DOHH2 (cell line): ENCODE measurements around the gene APAF1.

Experiments used
- H3F3A ChIP-seq: fragments of 200-600 bp; sonication (generic), shearing (Covaris generic); 2 replicates; pipeline ENCODE4 v1.6.0; 2016; ENCODE audit warnings: antibody characterized with exemption, mild to moderate bottlenecking; ENCODE audit not compliant: control insufficient read depth, insufficient read depth
- H3K27ac ChIP-seq: fragments of 200-600 bp; sonication (generic); 2 replicates; pipeline ENCODE4 v1.5.1; 2014; ENCODE audit warnings: low read depth, mild to moderate bottlenecking, low read length, moderate library complexity
- H3K27me3 ChIP-seq: fragments of 200-600 bp; sonication (generic); 2 replicates; pipeline ENCODE4 v1.6.1; 2014; ENCODE audit warnings: mild to moderate bottlenecking, low read length, mixed read lengths; ENCODE audit not compliant: control insufficient read depth
- H3K36me3 ChIP-seq: fragments of 200-600 bp; sonication (generic); 2 replicates; pipeline ENCODE4 v1.6.1; 2014; ENCODE audit warnings: mild to moderate bottlenecking, low read length, moderate library complexity, mixed read lengths; ENCODE audit not compliant: control insufficient read depth
- H3K4me1 ChIP-seq: fragments of 200-600 bp; sonication (generic); 2 replicates; pipeline ENCODE4 v1.6.1; 2014; ENCODE audit warnings: mild to moderate bottlenecking, low read length, mixed read lengths; ENCODE audit not compliant: control insufficient read depth
- H3K4me2 ChIP-seq: fragments of 200-600 bp; sonication (generic); 2 replicates; pipeline ENCODE4 v1.6.0; 2014; ENCODE audit warnings: mild to moderate bottlenecking, low read length, moderate library complexity
- H3K4me3 ChIP-seq: fragments of 200-600 bp; sonication (generic); 2 replicates; pipeline ENCODE4 v1.5.1; 2014; ENCODE audit warnings: mild to moderate bottlenecking, low read length, mixed read lengths
- H3K79me2 ChIP-seq: fragments of 200-600 bp; sonication (generic); 2 replicates; pipeline ENCODE4 v1.6.1; 2014; ENCODE audit warnings: mild to moderate bottlenecking, low read length, mixed read lengths; ENCODE audit not compliant: control insufficient read depth
- H3K9me2 ChIP-seq: fragments of 200-600 bp; sonication (generic); replicated peaks from 2 replicates; pipeline ENCODE4 v1.6.1; 2014; ENCODE audit warnings: mild to moderate bottlenecking, low read length, mixed read lengths; ENCODE audit not compliant: control insufficient read depth
- H3K9me3 ChIP-seq: fragments of 200-600 bp; sonication (generic); 2 replicates; pipeline ENCODE4 v1.6.1; 2014; ENCODE audit warnings: antibody characterized with exemption, low read length, mixed read lengths; ENCODE audit not compliant: control insufficient read depth, insufficient read depth
- H4K20me1 ChIP-seq: fragments of 200-600 bp; sonication (generic); 2 replicates; pipeline ENCODE4 v1.6.0; 2014; ENCODE audit warnings: low read depth, mild to moderate bottlenecking, antibody characterized with exemption, low read length, moderate library complexity; ENCODE audit not compliant: control insufficient read depth, insufficient read depth
- CTCF ChIP-seq: fragments of 200-600 bp; sonication (generic); IDR thresholded peaks from one replicate; pipeline ENCODE4 v1.5.1; 2014; ENCODE audit warnings: antibody characterized with exemption, mild to moderate bottlenecking, low read depth, low read length; ENCODE audit not compliant: poor library complexity, severe bottlenecking
- EZH2phosphoT487 ChIP-seq: fragments of 200-600 bp; sonication (generic); IDR thresholded peaks from 2 replicates; pipeline ENCODE4 v1.6.1; 2017; ENCODE audit warnings: borderline replicate concordance, mild to moderate bottlenecking, antibody characterized with exemption, low read length, moderate library complexity, mixed read lengths

Gene APAF1

GRCh38 chr12:98645572-98646067 is 530 bp downstream of the APAF1 start:
- peaks cover 26% of the 10 kb centered on the region for H3K4me1 ChIP-seq
- peaks cover 73% of the 10 kb centered on the region for H3K79me2 ChIP-seq
- H3K27me3 ChIP-seq: no peaks in the 10 kb centered on the region
- H3K9me3 ChIP-seq: no peaks in the 10 kb centered on the region
- H3K9me2 ChIP-seq: no peaks in the 10 kb centered on the region
- 0 out of 2 replicates have a peak, but pooled peaks cover 3% of the 10 kb centered on the region for H4K20me1 ChIP-seq
- H3F3A ChIP-seq: 0 out of 2 replicates have a peak, but pooled peaks cover 4% of the 10 kb centered on the region
- peak overlapping the region; percentile 88 for H3K4me3 ChIP-seq
- peak overlapping the region; percentile 41 for H3K27ac ChIP-seq
- peak overlapping the region; percentile 77 for H3K4me2 ChIP-seq
- TF ChIP-seq EZH2phosphoT487 (no peak), CTCF (peak; percentile 28)
- peaks cover 42% of the 10 kb centered on the region for H3K36me3 ChIP-seq

- Histone ChIP-seq H3K9me2 (no peaks in the 10 kb centered on the region), H3K4me2 (peak overlapping the region; percentile 77), H3K79me2 (peaks cover 64% of the 10 kb centered on the region), H4K20me1 (0 out of 2 replicates have a peak, but pooled peaks cover 3% of the 10 kb centered on the region), H3K4me3 (peak overlapping the region; percentile 88), H3K36me3 (peaks cover 44% of the 10 kb centered on the region), H3K4me1 (peaks cover 26% of the 10 kb centered on the region), H3F3A (peaks cover 4% of the 10 kb centered on the region; the same call in 1 of the 2 replicates), H3K9me3 (no peaks in the 10 kb centered on the region), H3K27ac (0 out of 2 replicates have a peak overlapping the region, but pooled peaks have one; percentile 8), H3K27me3 (no peaks in the 10 kb centered on the region)
- TF ChIP-seq CTCF: peak; percentile 30
- no peak for TF ChIP-seq EZH2phosphoT487
Measured at GRCh38 chr12:98646294-98647090, 1.4 kb downstream of the APAF1 start.

- H3F3A ChIP-seq: peaks cover 4% of the 10 kb centered on the region; the same call in 1 of the 2 replicates
- peaks cover 36% of the 10 kb centered on the region for H3K36me3 ChIP-seq
- no peak overlapping the region for H3K27ac ChIP-seq
- no peaks in the 10 kb centered on the region for H3K9me3 ChIP-seq
- H3K27me3 ChIP-seq: no peaks in the 10 kb centered on the region
- H3K9me2 ChIP-seq: no peaks in the 10 kb centered on the region
- peaks cover 20% of the 10 kb centered on the region for H3K79me2 ChIP-seq
- no peaks in the 10 kb centered on the region for H4K20me1 ChIP-seq
- H3K4me2 ChIP-seq: no peak overlapping the region
- H3K4me1 ChIP-seq: peaks cover 9% of the 10 kb centered on the region
- TF ChIP-seq CTCF (no peak), EZH2phosphoT487 (no peak)
- H3K4me3 ChIP-seq: no peak overlapping the region
Measured at GRCh38 chr12:98651328-98651727, 6.2 kb downstream of the APAF1 start.
